Esophagus muscularis mucosa (tissue), 4 donors: ENCODE measurements around the gene CAPZB. TPM values are rescaled to one million over a fixed set of nuclear protein-coding genes. Genes with fewer than 3 reads are reported as not detected.

Experiments used
- DNase-seq: peaks from one replicate; pipeline ENCODE4 v3.0.0-alpha.2; 2017; ENCODE audit errors: extremely low spot score
- H3K27ac ChIP-seq, 4 donors: fragments of 200-600 bp; sonication (generic); replicated peaks in 1 of 4; 1 replicate in 3 of 4; 2 replicates in 1 of 4; pipeline ENCODE4 v1.5.1; 2016 to 2019; ENCODE audit warnings: mild to moderate bottlenecking in 1 of 4
- H3K27me3 ChIP-seq, 4 donors: fragments of 200-600 bp; sonication (generic); one replicate each; pipeline versions ENCODE4 v1.5.1 to v1.6.0; 2016 to 2019
- H3K36me3 ChIP-seq, 4 donors: fragments of 200-600 bp; sonication (generic); one replicate each; pipeline ENCODE4 v1.5.1; 2016 to 2019
- H3K4me1 ChIP-seq, 4 donors: fragments of 200-600 bp; sonication (generic); one replicate each; pipeline ENCODE4 v1.5.1; 2016 to 2019
- H3K4me3 ChIP-seq, 4 donors: fragments of 200-600 bp; sonication (generic); 1 replicate in 2 of 4; 2 replicates in 2 of 4; pipeline ENCODE4 v1.5.1; 2016 to 2019; ENCODE audit warnings: mild to moderate bottlenecking in 4 of 4, moderate library complexity in 1 of 4
- H3K9me3 ChIP-seq, 4 donors: fragments of 200-600 bp; sonication (generic); 1 replicate in 3 of 4; 2 replicates in 1 of 4; pipeline ENCODE4 v1.5.1; 2016 to 2019
- EP300 ChIP-seq: sonication (generic); formaldehyde crosslinking; IDR thresholded peaks from one replicate; pipeline ENCODE4 v1.6.1; 2017; ENCODE audit warnings: antibody characterized with exemption
- POLR2A ChIP-seq: fragments of 450-650 bp; IDR thresholded peaks from one replicate; pipeline ENCODE4 v1.6.1; 2017; ENCODE audit warnings: antibody characterized with exemption, moderate library complexity, mild to moderate bottlenecking, low read depth
- POLR2AphosphoS5 ChIP-seq, 2 donors: sonication (generic); formaldehyde crosslinking; IDR thresholded peaks; one replicate each; pipeline ENCODE4 v1.6.1; 2017; ENCODE audit warnings: antibody characterized with exemption in 2 of 2
- WGBS: methylation state at CpG from one replicate; pipeline ENCODE4 v1.1.5; 2018; 5-methylcytosine and 5-hydroxymethylcytosine counted together
- intact Hi-C: fragments of 100-400 bp; cut with DNase I; formaldehyde crosslinking; loops from one replicate; pipeline ENCODE4 v1.15.1; 2023
- total RNA-seq, 4 donors: library from RNA; depleted of rRNA; stranded (reverse); fragments of >200 nt; gene quantifications; one replicate each; pipeline versions ENCODE4 v1.1.0 to v1.2.1, GENCODE V29; 2016
- TF ChIP-seq, protein P1 (sequence below), 3 experiments: fragments of 200-600 bp in 2 of 3; fragments of 450-650 bp in 1 of 3; sonication (generic) in 2 of 3; IDR thresholded peaks; one replicate each; pipeline ENCODE4 v1.5.1; 2017 to 2019; ENCODE audit warnings: antibody characterized with exemption in 3 of 3, mild to moderate bottlenecking in 2 of 3, moderate library complexity in 1 of 3

The CAPZB gene
- total RNA-seq, 4 donors from 2014 or later: 186 to 261 (median 203) TPM

DNA sequence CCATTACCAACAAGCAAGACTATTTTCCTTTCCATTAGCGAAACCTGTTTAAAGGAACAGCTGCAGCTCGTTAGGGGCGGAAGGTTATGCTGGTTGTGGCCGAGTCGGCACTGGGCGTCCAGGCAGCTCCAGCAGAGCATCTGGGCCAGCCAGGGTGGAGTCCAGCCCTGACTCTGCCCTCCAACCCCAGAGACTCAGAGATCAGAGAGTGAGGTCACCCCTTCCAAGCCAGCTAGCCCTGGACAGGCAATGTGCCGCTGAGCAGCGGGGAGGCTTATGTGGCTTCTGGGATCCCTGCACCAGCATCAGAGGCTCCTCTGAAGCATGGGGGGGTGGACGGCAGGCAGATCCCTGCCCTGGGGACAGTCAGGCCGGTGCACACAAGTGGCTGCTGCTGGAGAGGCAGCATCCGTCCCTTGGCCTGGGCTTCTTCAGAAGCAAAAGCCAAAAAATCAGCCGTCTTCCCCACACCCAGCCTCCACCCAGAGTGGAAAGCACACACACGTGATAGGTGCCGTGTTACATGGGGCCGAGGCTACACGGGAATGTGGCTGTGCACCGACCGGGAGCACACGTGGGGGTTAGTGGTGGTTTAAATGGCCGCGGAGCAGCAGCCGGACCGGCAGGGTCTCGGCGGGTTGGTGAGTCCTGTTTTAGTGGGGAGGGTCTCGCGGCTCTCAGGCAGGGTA is 143.1 kb downstream of the CAPZB start:
- 79% methylated on average over 21 of the region's 27 CpGs for WGBS
- peaks cover 18 to 85% (median 83%) of the 10 kb centered on the region in 4 donors for H3K36me3 ChIP-seq
- H3K27ac ChIP-seq: peak overlapping the region; percentile 32 to 64 (median 46)
- H3K27me3 ChIP-seq: no peaks in the 10 kb centered on the region
- intact Hi-C loops: loop anchor here (5.0 kb wide), 1 partner anchor 135 kb away; no protein-coding TSS in a partner anchor
- DNase-seq: no peak
- H3K4me1 ChIP-seq: peaks cover 9 to 60% (median 46%) of the 10 kb centered on the region in 4 donors
- H3K9me3 ChIP-seq: no peaks in the 10 kb centered on the region
- no peak overlapping the region for H3K4me3 ChIP-seq
- TF ChIP-seq EP300: no peak
- peak in 1 of 2 donors; percentile 11 for TF ChIP-seq POLR2AphosphoS5 (IDR thresholded peaks at IDR 0.05)
- TF ChIP-seq POLR2A: no peak
- TF ChIP-seq, protein P1, sequence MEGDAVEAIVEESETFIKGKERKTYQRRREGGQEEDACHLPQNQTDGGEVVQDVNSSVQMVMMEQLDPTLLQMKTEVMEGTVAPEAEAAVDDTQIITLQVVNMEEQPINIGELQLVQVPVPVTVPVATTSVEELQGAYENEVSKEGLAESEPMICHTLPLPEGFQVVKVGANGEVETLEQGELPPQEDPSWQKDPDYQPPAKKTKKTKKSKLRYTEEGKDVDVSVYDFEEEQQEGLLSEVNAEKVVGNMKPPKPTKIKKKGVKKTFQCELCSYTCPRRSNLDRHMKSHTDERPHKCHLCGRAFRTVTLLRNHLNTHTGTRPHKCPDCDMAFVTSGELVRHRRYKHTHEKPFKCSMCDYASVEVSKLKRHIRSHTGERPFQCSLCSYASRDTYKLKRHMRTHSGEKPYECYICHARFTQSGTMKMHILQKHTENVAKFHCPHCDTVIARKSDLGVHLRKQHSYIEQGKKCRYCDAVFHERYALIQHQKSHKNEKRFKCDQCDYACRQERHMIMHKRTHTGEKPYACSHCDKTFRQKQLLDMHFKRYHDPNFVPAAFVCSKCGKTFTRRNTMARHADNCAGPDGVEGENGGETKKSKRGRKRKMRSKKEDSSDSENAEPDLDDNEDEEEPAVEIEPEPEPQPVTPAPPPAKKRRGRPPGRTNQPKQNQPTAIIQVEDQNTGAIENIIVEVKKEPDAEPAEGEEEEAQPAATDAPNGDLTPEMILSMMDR (IDR thresholded peaks at IDR 0.05): no peak

DNA sequence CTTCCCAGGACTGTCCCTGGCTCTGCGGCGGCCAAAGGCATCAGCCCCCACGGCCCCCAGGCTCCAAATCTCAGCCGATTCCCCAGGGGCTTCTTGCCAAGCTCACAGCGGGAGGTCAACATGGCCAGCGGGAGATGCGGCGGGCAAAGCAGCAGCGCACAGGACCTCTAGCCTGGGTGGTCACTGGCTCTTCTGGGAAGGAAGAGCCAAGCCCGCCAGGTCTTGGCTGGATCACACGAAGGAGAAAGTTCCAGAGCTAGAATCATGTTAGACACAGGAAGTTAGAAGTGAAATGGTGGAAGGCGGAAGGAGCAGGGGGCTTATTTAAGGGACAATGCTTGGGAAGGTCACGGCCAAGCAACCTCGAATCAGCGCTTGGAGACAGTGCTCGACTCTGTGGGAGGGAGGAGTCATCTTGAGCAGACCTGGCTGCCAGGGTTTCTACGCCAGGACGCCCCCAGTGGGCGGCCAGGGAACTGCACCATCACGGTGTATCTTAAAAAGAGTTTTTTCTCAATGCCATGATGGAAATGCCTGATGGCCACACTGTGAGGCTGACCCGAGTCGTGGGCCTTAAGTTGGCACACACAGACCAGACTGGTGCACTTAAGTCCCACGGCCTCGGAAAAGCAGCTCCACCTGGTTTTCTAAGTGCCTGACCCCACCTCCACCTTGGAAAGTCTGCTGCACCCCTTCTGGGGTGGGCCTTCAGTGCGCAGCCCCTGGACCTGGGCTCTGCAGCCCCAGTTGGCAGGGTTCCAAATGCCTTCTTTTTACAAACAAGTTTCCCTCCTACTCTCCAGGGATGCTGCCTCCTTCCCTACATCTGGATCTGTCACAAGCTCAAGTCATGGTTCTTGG is 143.9 kb downstream of the CAPZB start:
- peaks cover 9 to 57% (median 43%) of the 10 kb centered on the region in 4 donors for H3K4me1 ChIP-seq
- H3K36me3 ChIP-seq: peaks cover 18 to 88% (median 82%) of the 10 kb centered on the region in 4 donors
- DNase-seq: no peak
- 59% methylated on average over 23 of the region's 25 CpGs for WGBS
- no peak overlapping the region for H3K4me3 ChIP-seq
- H3K27me3 ChIP-seq: no peaks in the 10 kb centered on the region
- intact Hi-C loops: loop anchor here (5.0 kb wide), 1 partner anchor 136 kb away; no protein-coding TSS in a partner anchor
- H3K27ac ChIP-seq: peak overlapping the region; percentile 32 to 64 (median 46)
- no peak for TF ChIP-seq POLR2A
- TF ChIP-seq POLR2AphosphoS5 (IDR thresholded peaks at IDR 0.05): peak; percentile 20 to 39
- TF ChIP-seq, protein P1 (IDR thresholded peaks at IDR 0.05): peak; percentile 82 to 93 (median 86)
- TF ChIP-seq EP300: no peak
- no peaks in the 10 kb centered on the region for H3K9me3 ChIP-seq

GRCh38 chr1:19340387-19340937 is 144.9 kb downstream of the CAPZB start:
- DNase-seq: no peak
- H3K27me3 ChIP-seq: no peaks in the 10 kb centered on the region
- peaks cover 18 to 83% (median 77%) of the 10 kb centered on the region in 4 donors for H3K36me3 ChIP-seq
- no peak overlapping the region for H3K4me3 ChIP-seq
- no peak overlapping the region for H3K27ac ChIP-seq
- H3K9me3 ChIP-seq: no peaks in the 10 kb centered on the region
- no peak for TF ChIP-seq POLR2A
- TF ChIP-seq, protein P1 (IDR thresholded peaks at IDR 0.05): no peak
- TF ChIP-seq POLR2AphosphoS5 (IDR thresholded peaks at IDR 0.05): no peak
- no peak for TF ChIP-seq EP300
- H3K4me1 ChIP-seq: peaks cover 9 to 55% (median 42%) of the 10 kb centered on the region in 4 donors
- intact Hi-C loops: loop anchor here (5.0 kb wide), 1 partner anchor 137 kb away; no protein-coding TSS in a partner anchor
- 92% methylated on average over 14 of the region's 14 CpGs for WGBS

DNA sequence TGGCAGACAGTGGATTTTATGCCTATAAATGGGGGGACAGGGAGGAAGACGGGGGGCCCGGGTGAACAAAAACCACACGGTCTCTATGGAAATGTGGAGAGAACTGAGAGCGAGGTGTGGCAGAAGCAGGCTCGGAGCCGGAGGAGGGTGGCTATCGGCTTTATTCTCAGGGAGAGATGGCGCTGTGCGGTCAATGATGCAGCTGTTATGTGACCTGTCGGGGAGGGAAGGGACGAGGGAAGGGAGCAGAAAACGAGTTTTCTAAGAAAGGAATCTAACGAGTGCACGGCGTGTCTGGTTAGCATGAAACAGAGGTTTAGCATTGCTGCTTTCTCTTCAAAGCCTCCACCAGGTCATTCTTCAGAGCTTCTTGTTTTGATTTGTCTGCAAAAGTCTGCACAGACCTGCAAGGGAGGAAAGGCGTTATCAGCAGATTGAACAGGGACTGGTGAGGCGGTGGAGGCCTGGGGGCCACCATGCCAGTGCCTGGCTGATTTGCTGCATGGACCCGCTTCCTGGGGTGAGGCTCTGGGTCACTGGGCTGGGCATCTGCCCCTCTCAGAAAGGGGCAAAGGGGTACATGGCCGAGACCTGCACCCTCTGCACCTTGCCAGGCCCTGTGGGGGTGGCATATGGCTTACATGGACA is 146.0 kb downstream of the CAPZB start:
- Histone ChIP-seq H3K4me1 (peaks cover 9 to 43% (median 33%) of the 10 kb centered on the region in 4 donors), H3K36me3 (peaks cover 15 to 72% (median 66%) of the 10 kb centered on the region in 4 donors), H3K27me3 (no peaks in the 10 kb centered on the region), H3K4me3 (no peak overlapping the region), H3K9me3 (no peaks in the 10 kb centered on the region), H3K27ac (no peak overlapping the region)
- DNase-seq: no peak
- intact Hi-C loops: no loop called here
- WGBS: 85% methylated on average over 18 of the region's 19 CpGs
- TF ChIP-seq EP300: no peak
- no peak for TF ChIP-seq POLR2A
- TF ChIP-seq, protein P1 (IDR thresholded peaks at IDR 0.05): no peak
- TF ChIP-seq POLR2AphosphoS5 (IDR thresholded peaks at IDR 0.05): no peak
